ENCODE measurements around the gene DUSP1.
"Not testable (repeated sequence)": the region's sequence is repeated elsewhere in the genome, so short reads cannot be mapped to it uniquely, and the experiment has no call there.

Gene DUSP1

DNA sequence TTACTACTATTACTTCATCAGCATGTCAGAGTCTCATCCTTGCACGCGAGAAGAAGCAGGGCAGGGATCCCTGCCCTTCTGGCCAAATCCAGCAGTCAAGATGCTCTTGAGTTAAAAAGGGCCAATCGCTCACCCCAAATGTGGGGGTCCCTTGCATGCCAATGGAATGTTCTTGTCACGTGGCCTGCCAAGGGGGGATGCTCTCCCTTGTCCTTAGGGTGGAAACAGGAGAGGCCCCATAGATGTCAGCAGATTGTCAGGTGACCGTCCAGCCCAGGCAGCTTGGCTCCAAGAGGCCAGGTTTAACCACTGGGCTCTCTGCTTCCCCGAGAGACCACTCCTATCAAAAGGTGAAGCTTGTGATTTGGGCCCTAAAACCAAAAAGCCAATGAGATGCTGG, 25.3 kb upstream of the DUSP1 start:
- DNase-seq, result no peak

- DNase-seq, result peak; percentile 47
Measured at GRCh38 chr5:172795318-172795977, 24.5 kb upstream of the DUSP1 start.

DNA sequence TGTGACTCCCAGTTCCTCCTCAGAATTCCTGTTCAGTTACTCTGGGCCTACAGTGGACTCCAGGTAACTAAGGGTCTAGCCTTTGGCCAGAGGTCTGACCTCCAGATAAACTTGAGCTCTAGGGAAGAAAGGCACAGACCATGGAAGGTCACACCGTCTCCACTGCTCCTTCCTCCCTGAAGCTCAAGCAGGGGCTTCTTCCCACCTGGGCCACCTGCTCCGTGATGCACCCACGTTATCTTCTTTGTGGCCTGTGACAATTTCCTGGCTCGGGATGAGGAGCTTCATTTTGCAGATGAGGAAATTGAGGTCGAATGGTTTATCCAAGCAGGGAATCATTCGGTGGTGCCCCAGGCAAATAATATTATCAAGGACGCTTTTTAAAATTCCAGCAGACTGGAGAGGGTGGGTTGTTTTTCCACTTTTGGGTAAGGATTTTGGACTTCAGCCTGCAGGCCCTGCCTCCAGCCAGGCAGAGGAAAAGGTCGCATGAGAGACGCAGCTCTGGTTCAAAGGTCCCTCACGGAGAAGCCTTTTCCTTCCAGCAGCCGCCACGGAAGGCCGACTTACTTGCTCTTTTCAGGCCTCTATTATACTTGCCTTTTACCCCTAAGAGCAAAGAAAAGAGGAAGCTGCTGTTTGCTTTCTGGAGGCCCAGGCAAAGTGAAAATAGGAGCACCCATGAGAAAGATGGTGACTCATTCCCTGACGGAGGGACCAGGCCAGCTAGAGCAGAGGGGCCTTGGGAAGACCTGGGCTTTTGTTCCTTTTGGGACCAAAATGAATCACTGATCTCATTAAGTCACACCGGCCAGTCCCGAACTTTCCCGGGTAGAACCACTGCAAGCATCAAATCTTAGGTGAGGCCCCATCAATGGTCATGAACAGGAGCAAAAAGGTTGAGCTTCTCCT, 22.8 kb upstream of the DUSP1 start:
- peak; percentile 96 for DNase-seq

GRCh38 chr5:172792701-172793570, 21.9 kb upstream of the DUSP1 start:
- DNase-seq, result no peak

DNA sequence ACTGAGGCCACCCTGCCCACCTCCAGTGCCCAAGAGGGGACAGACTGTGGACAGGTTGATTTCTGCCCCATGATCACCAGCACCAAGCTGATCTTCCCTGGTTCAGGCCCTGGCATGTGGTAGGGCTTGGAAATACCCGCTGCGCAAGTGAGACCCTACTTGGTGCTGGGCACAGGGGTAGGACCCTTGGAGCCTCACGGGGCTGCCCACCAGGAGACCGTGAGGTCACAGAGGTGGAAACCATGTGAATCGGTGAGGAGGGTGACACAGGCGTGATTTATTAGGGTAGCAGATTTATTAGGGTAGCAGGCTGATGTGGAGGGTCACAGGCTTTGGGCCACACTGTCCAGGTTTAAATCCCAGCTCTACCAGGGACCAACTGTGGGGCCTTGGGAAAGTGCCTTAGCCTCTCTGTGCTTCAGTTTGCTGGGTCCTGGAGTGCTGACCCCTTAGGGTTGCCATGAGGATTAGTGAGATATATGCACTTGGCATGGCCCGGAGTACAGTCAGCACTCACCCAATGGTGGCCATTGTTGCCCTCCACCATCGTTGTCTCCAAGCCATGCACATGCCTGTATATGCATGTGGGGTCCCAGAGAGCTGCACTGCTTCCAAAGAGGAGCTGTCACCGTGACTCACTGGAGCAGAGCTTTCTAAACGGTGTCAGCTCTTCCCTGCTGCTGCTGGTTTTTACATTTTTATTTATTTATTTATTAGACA, 20.9 kb upstream of the DUSP1 start:
- DNase-seq, result no peak

DNA sequence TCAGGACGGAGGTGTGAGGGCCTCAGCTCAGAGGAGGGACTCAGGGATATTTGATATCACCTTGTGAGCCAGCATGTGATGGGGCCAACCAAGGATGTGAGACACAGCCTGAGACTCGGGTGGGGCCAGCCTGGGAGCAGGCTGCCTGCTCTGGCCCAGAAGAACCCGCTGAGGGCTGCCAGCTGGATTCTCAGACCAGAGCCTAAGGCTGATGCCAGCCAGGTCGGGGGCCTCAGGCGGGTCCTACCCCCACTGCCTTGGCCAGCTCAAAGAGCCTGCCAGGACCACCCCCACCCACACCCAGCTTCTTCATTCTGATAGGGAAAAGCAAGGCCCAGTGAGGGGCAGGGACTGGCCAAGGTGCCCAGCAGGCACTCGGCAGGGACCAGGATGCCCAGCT, 20.3 kb upstream of the DUSP1 start:
- no peak for DNase-seq

- no peak for DNase-seq
Measured at GRCh38 chr5:172790496-172790889, 19.5 kb upstream of the DUSP1 start.

DNA sequence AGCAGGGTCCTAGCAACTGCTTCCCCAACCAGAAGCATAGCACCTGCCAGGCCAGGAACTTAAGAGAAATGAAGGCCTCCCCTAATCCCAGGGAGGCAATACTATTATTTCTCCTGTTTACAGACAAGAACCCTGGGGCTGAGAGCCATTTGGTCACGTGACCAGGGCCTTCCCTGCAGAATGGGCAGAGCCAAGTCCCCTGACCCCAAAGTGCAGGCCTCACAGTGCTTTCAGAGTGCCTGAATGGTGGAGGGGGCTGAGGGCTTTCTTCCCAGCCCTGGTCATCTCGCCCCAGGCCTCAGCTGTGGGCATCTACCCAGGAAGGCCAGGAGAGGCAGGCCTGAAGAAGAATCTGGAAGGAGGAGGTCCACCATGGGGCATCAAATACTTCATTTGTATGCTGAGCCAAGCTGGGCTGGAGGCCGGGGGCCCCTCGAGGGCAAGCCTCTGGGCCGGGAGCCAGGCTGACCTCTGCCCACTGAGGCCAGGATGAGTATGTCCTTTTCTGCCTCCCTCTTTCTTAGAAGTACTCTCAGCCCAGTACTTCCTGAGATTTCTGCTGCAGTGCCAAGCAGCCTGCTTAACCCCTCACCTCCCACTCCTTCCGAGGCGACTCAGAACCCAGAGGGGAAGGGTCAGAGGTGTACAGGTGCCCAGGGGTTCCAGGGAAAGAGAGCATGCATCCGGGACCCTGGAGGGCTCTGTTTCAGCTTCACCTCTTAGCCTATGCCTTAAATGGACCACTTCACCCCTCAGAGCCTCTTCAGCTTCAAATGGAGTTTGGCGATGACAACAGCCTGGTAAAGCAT, 18.9 kb upstream of the DUSP1 start:
- no peak for DNase-seq

- peak; percentile 66 for DNase-seq
Measured at GRCh38 chr5:172788771-172789686, 18.0 kb upstream of the DUSP1 start.

GRCh38 chr5:172787538-172787937, 16.5 kb upstream of the DUSP1 start:
- not testable (repeated sequence) for DNase-seq

DNA sequence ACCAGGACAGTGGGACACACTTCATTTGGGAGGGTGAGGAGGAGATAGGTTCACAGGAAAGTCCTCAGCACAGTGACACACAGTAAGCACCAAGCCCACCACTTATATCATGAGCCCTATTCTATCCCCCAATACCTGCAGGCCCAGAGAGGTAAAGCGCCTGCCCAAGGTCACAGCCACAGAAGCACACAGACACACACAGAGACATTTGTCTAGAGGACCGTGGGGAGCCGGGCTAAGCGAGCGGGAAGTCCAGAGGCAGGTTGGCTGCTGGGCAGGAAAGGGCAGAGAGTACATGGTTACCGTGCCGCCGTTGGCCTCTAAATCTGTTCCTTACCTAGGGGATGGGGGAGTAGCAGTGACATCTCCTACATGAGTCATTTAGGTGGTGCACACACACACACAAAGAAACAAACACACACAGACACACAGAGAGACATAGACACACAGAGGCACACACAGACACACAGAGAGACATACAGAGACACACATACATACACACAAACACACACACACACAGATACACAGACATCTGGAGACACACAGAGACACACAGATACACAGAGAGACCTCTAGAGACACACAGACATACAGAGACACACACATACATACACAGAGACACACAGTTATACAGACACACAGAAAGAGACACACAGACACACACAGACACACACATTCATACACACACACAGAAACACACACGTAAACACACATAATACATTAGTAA, 15.9 kb upstream of the DUSP1 start:
- DNase-seq, result no peak

GRCh38 chr5:172785429-172786088, 14.6 kb upstream of the DUSP1 start:
- no peak for DNase-seq

GRCh38 chr5:172784162-172784561, 13.2 kb upstream of the DUSP1 start:
- DNase-seq, result not testable (repeated sequence)

DNA sequence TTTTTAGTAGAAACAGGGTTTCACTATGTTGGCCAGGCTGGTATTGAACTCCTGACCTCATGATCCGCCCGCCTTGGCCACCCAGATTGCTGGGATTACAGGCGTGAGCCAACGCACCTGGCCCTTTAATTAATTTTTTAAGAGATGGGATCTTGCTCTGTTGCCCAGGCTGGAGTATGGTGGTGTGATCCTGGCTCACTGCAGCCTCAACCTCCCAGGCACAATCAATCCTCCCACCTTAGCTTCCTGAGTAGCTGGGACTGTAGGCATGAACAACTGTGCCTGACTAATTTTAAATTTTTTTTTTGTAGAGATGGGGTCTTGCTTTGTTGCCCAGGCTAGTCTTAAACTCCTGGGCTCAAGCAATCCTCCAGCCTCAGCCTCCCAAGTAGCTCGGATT, 12.3 kb upstream of the DUSP1 start:
- not testable (repeated sequence) for DNase-seq

- peak; percentile 62 for DNase-seq
Measured at GRCh38 chr5:172782169-172783039, 11.4 kb upstream of the DUSP1 start.

DNA sequence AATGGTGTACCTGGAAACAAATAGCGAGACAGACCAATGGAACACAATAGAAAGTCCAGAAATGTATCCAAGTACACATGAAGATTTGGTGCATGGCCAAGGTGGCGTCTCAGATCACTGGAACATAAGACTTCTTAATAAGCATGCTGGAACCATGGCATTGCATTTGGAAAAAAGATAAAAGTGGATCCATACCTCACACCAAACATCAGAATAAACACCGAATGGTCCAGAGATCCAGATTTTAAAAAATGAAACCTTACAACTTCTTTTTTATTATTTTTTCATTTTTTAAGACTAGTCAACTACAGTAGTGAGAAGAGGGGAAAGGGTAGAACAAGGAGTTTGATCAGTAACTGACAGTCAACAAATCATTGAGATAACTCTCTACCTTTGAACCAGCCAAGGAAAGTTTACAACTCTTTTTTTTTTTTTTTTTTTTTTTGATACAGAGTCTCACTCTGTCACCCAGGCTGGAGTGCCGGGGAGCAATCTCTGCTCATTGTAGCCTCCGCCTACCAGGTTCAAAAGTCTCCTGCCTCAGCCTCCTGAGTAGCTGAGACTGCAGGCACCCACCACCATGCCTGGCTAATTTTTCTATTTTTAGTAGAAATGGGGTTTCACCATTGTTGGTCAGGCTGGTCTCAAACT, 8.8 kb upstream of the DUSP1 start:
- no peak for DNase-seq
